ENCODE measurements around the gene MDP1.

DNA sequence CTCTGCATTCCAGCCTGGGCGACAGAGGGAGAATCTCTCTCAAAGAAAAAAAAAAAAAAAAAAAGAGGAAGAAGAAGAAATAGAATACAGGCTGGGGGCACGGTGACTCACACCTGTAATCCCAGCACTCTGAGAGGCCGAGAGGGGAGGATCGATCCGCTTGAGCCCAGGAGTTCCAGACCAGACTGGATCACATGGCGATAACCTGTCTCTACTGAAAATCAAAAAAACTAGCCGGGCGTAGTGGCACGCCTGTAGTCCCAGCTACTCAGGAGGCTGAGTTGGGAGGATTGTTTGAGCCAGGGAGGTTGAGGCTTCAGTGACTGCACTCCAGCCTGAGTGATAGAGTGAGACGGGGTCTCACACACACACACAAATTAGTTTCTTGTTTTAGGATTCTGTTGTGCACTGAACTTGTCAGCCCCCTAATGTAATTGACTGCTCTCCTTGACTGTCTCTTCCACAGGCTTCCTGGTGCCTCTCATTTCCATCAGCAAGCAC is 27.5 kb upstream of the MDP1 start:
- TF ChIP-seq POLR2AphosphoS5 (IDR thresholded peaks at IDR 0.05; ENCODE audit: low read depth, low read length) (no peak), EP300 (IDR thresholded peaks at IDR 0.05; ENCODE audit: borderline replicate concordance in 1 of 2, low read depth in 1 of 2, low read length in 1 of 2) (no peak), RAD21 (IDR thresholded peaks at IDR 0.05; ENCODE audit: low read length) (no peak), FOXM1 (IDR thresholded peaks at IDR 0.05; ENCODE audit: low read depth) (no peak), NFIC (IDR thresholded peaks at IDR 0.05; ENCODE audit: borderline replicate concordance) (no peak), RCOR1 (IDR thresholded peaks at IDR 0.05; ENCODE audit: low read length) (no peak), GABPA (IDR thresholded peaks at IDR 0.05; ENCODE audit: low read depth) (no peak), JUND (IDR thresholded peaks at IDR 0.05) (no peak)
- TF ChIP-seq, protein P1, sequence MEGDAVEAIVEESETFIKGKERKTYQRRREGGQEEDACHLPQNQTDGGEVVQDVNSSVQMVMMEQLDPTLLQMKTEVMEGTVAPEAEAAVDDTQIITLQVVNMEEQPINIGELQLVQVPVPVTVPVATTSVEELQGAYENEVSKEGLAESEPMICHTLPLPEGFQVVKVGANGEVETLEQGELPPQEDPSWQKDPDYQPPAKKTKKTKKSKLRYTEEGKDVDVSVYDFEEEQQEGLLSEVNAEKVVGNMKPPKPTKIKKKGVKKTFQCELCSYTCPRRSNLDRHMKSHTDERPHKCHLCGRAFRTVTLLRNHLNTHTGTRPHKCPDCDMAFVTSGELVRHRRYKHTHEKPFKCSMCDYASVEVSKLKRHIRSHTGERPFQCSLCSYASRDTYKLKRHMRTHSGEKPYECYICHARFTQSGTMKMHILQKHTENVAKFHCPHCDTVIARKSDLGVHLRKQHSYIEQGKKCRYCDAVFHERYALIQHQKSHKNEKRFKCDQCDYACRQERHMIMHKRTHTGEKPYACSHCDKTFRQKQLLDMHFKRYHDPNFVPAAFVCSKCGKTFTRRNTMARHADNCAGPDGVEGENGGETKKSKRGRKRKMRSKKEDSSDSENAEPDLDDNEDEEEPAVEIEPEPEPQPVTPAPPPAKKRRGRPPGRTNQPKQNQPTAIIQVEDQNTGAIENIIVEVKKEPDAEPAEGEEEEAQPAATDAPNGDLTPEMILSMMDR (IDR thresholded peaks at IDR 0.05) = no peak
- TF ChIP-seq, protein P2, sequence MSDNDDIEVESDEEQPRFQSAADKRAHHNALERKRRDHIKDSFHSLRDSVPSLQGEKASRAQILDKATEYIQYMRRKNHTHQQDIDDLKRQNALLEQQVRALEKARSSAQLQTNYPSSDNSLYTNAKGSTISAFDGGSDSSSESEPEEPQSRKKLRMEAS (IDR thresholded peaks at IDR 0.05; ENCODE audit: low read depth) = no peak

Data from SK-N-SH (cell line).